Activated naive CD4-positive, alpha-beta T cell treated with anti-CD3 and anti-CD28 coated beads, Interleukin-2, amount 50 U/mL, for 24 hours (primary cell): Measurements from ENCODE around the gene SLC25A39.

ENCODE experiments used
- H3K27ac Mint-ChIP-seq: one replicate; pipeline ENCODE4 v1.8.0; 2021; ENCODE audit warnings: mild to moderate bottlenecking, mixed read lengths
- H3K27me3 Mint-ChIP-seq: one replicate; pipeline ENCODE4 v1.8.0; 2021; ENCODE audit warnings: mixed read lengths
- H3K36me3 Mint-ChIP-seq: one replicate; pipeline ENCODE4 v1.8.0; 2021; ENCODE audit warnings: mixed read lengths
- H3K4me1 Mint-ChIP-seq: one replicate; pipeline ENCODE4 v1.8.0; 2021; ENCODE audit warnings: mixed read lengths
- H3K4me3 Mint-ChIP-seq: one replicate; pipeline ENCODE4 v1.8.0; 2021; ENCODE audit warnings: mild to moderate bottlenecking, mixed read lengths
- H3K9me3 Mint-ChIP-seq: one replicate; pipeline ENCODE4 v1.8.0; 2021; ENCODE audit warnings: mixed read lengths

SLC25A39 gene

GRCh38 chr17:44282264-44282663 lies 42.4 kb downstream of the SLC25A39 start:
- Mint-ChIP-seq H3K36me3 (no peaks in the 10 kb centered on the region), H3K9me3 (no peaks in the 10 kb centered on the region), H3K27me3 (no peaks in the 10 kb centered on the region), H3K4me3 (no peak overlapping the region), H3K27ac (no peak overlapping the region), H3K4me1 (no peaks in the 10 kb centered on the region)

- no peak overlapping the region for H3K27ac Mint-ChIP-seq
Observed at GRCh38 chr17:44281570-44281969, 43.1 kb downstream of the SLC25A39 start.

GRCh38 chr17:44280392-44280937 lies 44.2 kb downstream of the SLC25A39 start:
- H3K4me1 Mint-ChIP-seq, result no peaks in the 10 kb centered on the region
- H3K4me3 Mint-ChIP-seq, result no peak overlapping the region
- no peaks in the 10 kb centered on the region for H3K36me3 Mint-ChIP-seq
- H3K27me3 Mint-ChIP-seq, result no peaks in the 10 kb centered on the region
- H3K9me3 Mint-ChIP-seq, result no peaks in the 10 kb centered on the region
- no peak overlapping the region for H3K27ac Mint-ChIP-seq

More at GRCh38 chr17:44281570-44281969, 43.1 kb downstream of the SLC25A39 start:
- H3K27me3 Mint-ChIP-seq, result no peaks in the 10 kb centered on the region
- H3K36me3 Mint-ChIP-seq, result no peaks in the 10 kb centered on the region
- H3K9me3 Mint-ChIP-seq, result no peaks in the 10 kb centered on the region
- no peak overlapping the region for H3K4me3 Mint-ChIP-seq
- H3K4me1 Mint-ChIP-seq, result no peaks in the 10 kb centered on the region

- no peaks in the 10 kb centered on the region for H3K27me3 Mint-ChIP-seq
- no peak overlapping the region for H3K27ac Mint-ChIP-seq
- no peak overlapping the region for H3K4me3 Mint-ChIP-seq
- no peaks in the 10 kb centered on the region for H3K9me3 Mint-ChIP-seq
- no peaks in the 10 kb centered on the region for H3K36me3 Mint-ChIP-seq
- no peaks in the 10 kb centered on the region for H3K4me1 Mint-ChIP-seq
Observed at GRCh38 chr17:44279666-44280391, 44.8 kb downstream of the SLC25A39 start.

GRCh38 chr17:44279346-44279665 lies 45.3 kb downstream of the SLC25A39 start:
- H3K27me3 Mint-ChIP-seq, result no peaks in the 10 kb centered on the region
- no peaks in the 10 kb centered on the region for H3K36me3 Mint-ChIP-seq
- no peak overlapping the region for H3K4me3 Mint-ChIP-seq
- H3K9me3 Mint-ChIP-seq, result no peaks in the 10 kb centered on the region
- H3K4me1 Mint-ChIP-seq, result no peaks in the 10 kb centered on the region
- H3K27ac Mint-ChIP-seq, result no peak overlapping the region

GRCh38 chr17:44277976-44278375 lies 46.6 kb downstream of the SLC25A39 start:
- H3K27ac Mint-ChIP-seq, result no peak overlapping the region
- no peaks in the 10 kb centered on the region for H3K9me3 Mint-ChIP-seq
- no peaks in the 10 kb centered on the region for H3K36me3 Mint-ChIP-seq
- H3K4me3 Mint-ChIP-seq, result no peak overlapping the region
- H3K27me3 Mint-ChIP-seq, result no peaks in the 10 kb centered on the region
- no peaks in the 10 kb centered on the region for H3K4me1 Mint-ChIP-seq

- no peaks in the 10 kb centered on the region for H3K4me1 Mint-ChIP-seq
- H3K36me3 Mint-ChIP-seq, result no peaks in the 10 kb centered on the region
- H3K27ac Mint-ChIP-seq, result no peak overlapping the region
- H3K4me3 Mint-ChIP-seq, result no peak overlapping the region
- no peaks in the 10 kb centered on the region for H3K9me3 Mint-ChIP-seq
- H3K27me3 Mint-ChIP-seq, result no peaks in the 10 kb centered on the region
Observed at GRCh38 chr17:44273607-44274006, 51.0 kb downstream of the SLC25A39 start.

- Mint-ChIP-seq H3K36me3 (no peaks in the 10 kb centered on the region), H3K4me3 (no peak overlapping the region)
Observed at GRCh38 chr17:44272954-44273353, 51.7 kb downstream of the SLC25A39 start.

GRCh38 chr17:44272321-44272951 lies 52.2 kb downstream of the SLC25A39 start:
- Mint-ChIP-seq H3K9me3 (no peaks in the 10 kb centered on the region), H3K27me3 (no peaks in the 10 kb centered on the region), H3K4me1 (no peaks in the 10 kb centered on the region), H3K27ac (no peak overlapping the region), H3K36me3 (no peaks in the 10 kb centered on the region), H3K4me3 (no peak overlapping the region)

More at GRCh38 chr17:44272954-44273353, 51.7 kb downstream of the SLC25A39 start:
- no peaks in the 10 kb centered on the region for H3K27me3 Mint-ChIP-seq
- H3K27ac Mint-ChIP-seq, result no peak overlapping the region
- H3K9me3 Mint-ChIP-seq, result no peaks in the 10 kb centered on the region
- no peaks in the 10 kb centered on the region for H3K4me1 Mint-ChIP-seq
